NCI-H1092 (cell line): ENCODE results near the gene CNGB1.
"Not testable (repeated sequence)": the region's sequence is repeated elsewhere in the genome, so short reads cannot be mapped to it uniquely, and the experiment has no call there.

Experiments used
- DNase-seq: peaks from one replicate; lab custom pipeline; 2025; lab: John Stamatoyannopoulos, UW

The CNGB1 gene

DNA sequence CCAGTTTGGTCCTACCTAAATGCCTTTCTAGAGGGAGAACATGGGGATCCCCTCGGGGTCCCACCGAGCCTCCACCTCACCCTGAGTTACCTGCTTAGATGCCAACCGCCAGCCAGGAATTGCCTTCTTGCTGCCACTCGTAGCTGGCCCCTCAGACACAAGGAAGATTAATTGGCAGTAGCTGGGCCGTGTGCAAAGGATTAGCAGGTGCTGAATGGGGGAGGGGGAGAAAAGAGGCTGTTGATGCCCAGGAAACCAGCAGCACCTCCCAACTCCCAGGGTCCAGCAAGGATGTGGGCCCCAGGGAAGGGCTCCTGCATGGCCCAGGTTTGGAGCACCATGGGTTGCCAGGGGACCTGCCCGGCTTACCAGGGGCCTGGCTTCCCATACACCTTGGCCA is at the start of gene CNGB1:
Gene CNGB1, minus strand, starts transcription at position 159 of the 400 bp plus-strand sequence. CDS start 3,842 bp downstream, outside the sequence.
- DNase-seq = no peak

DNA sequence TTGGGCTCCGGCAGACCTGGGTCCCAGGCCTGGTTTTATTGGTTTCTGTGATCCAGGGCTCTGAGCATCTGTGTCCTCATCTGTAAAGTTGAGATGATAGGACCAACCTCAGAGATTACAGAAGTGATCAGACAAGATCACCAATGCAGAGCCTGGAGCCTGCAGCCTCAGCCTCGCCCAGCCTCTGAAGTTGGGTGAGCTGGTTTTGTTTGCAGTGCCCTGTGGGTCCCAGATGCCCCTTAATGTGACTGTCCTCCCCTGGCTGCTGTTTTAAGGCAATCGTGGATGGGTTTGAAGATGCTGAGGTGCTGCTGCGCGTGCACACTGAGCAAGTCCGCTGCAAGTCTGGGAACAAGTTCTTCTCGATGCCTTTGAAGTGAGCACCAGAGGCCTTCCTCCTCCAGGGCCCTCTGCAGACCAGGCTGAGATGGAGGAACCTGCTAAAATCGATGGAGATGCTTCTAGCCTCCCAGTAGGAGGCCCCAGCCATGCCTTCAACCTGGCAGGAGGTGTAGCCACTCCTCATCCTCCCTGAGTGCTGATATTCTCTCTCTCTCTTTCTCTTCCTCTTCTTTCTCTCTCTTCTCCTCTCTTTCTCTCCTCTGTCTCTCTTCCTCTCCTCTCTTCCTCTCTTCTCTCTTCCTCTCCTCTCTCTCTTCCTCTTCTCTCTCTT is 49.1 kb upstream of the CNGB1 start:
- DNase-seq = no peak

DNA sequence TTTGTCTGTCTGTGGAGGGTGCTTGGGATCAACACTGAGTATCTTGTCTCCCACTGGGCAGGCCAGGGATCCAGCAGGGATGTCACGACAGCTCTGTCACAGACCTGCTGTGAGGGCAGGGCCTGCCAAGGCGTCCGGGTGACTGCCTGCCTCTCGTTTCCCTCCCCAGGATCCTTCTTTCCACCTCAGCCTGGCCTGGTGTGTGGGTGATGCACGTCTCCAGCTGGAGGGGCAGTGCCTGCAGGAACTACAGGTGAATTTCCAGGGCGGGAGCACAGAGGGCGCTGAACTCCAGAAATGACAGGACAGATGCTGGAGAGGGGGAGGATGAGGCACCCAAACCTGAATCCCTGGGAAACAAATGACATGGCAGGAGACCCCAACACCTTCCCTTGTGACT is 47.9 kb upstream of the CNGB1 start:
- DNase-seq = no peak

DNA sequence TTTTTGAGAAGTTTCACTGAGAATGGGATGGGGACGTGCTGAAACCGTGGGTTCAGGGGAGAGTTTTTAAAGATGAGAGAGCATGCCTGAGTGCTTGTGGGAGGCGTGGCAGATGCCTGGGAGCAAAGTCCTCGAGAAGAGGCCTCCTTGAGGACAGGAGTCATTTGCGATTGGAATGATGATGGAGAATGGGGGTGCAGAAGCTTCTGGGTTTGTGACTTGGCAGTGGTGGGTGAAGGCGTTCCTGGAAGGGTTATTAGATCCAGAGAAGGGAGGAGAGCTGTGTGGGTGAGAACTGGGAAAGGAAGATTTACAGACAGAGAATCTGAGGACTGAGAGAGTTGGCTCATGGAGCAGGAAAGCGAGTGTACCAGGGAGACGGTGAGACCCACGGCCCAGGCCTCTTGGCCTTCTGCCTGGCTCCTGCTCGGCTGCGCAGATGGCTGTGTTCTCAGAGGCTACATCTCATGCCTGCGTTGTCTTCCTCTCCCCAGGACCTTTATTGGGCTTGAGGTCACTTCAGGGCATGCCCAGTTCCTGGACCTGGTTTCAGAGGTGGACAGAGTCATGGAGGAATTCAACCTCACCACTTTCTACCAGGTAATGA is 46.0 kb upstream of the CNGB1 start:
- no peak for DNase-seq

DNA sequence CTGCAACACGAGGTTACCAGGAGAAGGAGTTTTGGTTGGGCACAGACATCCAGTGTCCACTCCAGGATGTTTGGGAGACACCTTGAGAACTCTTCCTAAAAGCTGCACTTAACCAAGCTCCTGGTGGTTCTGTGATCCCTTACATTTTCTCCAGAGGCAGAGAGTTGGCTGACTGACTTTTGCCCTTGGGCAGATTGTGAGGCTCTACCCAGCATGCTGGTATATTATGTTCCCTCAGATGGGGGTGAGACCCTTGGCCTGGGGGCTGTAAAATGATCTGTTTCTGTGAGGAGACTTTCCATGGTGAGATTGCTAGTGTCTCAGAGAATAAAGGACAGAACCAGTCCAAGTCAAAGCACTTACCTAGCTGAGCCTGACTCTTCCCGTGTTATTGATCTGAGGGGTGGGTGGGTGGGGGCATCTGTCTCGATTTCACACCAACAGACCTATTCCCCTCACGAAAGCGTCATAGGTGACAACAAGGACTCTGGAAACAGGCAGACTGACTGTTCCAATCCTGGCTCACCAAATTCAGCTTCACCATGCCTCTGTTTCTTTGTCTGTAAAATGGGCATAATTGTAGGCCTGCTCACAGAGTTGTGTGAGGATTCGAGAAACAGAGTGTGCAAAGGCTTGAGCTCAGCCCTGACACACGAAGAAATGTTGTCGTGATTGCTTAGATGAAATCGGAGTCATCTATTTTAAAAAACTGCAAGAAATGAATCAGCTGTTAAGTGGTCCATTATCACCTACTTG is 42.5 kb upstream of the CNGB1 start:
- no peak for DNase-seq

DNA sequence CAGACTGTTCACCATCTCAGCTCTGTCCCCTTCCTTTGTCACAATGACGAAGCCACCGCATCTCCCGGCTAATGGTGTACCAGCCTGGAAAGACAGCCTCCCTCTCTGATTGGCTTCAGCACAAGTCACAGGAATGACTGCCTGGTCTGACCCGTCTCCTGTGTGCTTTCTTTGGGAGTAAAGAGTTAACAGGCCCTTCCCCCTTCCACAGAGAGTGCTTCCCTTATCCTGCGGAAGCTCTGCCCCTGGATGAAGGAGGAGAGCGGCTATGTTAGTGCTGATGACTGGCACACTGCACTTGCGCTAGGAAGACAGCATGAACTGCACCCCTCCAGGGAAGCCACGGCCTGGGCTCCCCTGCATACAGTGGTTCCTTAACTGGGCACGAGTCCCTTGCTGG is 41.6 kb upstream of the CNGB1 start:
- DNase-seq = no peak

DNA sequence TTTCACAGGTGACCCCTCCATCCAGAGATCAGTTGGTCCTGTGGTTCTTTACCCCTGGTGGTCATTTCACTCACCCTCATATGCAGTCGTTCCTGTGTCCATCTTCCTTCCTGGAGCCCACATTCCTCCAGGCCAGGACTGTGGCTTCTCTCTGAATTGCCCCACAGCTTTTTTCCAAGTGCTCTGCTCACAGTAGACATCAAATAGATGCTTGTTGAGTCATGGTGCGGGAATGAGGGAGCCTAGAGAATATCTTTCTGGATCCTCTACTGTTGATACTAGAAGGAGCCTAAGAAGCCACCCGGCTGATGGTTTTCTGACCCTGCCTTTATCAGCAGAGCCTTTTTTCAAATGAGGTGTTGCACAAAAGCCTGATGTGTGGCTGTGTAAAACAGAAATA is 40.7 kb upstream of the CNGB1 start:
- no peak for DNase-seq

DNA sequence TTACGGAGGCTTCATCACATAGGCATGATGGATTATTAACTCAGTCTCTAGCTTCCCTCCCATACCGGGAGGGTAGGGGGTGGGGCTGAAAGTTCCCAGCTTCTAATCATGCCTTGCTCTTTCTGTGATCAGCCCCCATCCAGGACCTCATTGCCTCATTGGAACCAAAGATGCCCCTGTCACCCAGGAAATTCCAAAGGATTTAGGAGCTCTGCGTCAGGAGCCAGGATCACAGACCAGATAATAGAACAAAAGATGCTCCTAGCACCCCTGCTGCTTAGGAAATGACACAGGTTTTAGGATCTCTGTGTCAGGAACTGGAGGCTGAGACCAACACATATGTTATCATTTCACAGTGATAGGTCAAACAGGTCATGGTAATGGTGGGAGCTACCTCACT is 40.0 kb upstream of the CNGB1 start:
- no peak for DNase-seq

DNA sequence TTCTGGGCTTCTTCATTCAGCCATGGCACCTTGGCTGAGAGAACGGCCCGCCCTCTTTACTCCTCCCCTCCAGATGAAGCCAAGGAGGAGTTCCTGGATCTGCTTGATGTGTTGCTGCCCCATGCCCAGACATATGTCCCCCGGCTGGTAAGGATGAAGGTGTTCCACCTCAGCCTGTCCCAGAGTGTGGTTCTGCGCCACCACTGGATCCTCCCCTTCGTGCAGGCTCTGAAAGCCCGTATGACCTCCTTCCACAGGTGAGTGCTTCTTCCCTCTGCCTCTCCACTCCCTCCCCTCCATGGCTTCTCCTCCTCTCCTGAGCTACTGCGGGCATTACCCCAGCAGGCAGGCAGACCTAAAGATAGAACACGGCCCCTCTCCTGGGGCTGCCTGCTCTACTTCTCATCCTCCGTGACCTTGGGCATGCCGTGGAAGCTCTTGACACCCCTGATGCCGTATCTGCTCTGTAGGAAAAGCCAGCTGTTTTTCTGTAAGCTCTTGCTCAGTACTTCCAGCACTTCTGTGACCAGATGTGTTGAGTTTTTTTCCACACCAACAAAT is 39.0 kb upstream of the CNGB1 start:
- no peak for DNase-seq

DNA sequence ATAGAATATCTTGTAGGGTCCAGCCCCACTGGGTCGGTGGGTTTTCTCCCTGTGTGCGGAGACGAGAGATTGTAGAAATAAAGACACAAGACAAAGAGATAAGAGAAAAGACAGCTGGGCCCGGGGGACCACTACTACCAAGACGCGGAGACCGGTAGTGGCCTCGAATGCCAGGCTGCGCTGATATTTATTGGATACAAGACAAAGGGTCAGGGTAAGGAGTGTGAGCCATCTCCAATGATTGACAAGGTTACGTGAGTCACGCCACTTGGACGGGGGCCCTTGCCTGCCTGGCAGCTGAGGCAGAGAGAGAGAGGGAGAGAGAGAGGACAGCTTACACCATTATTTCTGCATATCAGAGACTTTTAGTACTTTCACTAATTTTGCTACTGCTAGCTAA is 33.8 kb upstream of the CNGB1 start:
- not testable (repeated sequence) for DNase-seq

DNA sequence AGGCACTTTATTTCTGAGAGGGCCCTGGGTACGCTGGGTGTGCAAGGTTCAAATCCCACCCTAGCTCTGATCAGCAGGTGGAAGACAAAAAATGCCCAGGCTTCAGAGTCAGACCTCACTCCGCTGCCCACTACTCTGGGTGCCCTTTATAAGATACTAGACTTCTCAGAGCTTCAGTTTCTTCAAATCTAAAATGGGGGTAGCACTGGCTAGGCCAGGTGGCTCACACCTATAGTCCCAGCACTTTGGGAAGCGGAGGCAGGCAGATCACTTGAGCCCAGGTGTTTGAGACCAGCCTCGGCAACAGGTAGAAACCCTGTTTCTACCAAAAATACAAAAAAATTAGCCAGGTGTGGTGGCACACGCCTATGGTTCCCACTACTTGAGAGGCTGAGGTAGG is 32.0 kb upstream of the CNGB1 start:
- no peak for DNase-seq

DNA sequence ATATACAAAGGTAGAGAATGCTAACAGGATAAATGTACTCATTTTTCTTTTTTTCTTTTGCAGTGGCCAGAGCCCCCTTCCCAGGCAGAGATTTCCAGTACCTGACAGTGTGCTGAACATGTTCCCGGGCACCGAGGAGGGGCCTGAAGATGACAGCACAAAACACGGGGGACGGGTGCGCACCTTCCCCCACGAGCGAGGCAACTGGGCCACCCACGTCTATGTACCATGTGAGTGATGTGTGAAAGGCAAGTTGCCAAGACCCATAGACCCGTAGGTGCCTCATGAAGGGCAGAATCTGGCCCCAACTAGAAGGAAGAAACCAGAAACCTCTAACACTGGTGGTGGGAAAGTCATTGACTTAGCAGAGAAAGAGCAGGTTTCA is 31.5 kb upstream of the CNGB1 start:
- DNase-seq = no peak

DNA sequence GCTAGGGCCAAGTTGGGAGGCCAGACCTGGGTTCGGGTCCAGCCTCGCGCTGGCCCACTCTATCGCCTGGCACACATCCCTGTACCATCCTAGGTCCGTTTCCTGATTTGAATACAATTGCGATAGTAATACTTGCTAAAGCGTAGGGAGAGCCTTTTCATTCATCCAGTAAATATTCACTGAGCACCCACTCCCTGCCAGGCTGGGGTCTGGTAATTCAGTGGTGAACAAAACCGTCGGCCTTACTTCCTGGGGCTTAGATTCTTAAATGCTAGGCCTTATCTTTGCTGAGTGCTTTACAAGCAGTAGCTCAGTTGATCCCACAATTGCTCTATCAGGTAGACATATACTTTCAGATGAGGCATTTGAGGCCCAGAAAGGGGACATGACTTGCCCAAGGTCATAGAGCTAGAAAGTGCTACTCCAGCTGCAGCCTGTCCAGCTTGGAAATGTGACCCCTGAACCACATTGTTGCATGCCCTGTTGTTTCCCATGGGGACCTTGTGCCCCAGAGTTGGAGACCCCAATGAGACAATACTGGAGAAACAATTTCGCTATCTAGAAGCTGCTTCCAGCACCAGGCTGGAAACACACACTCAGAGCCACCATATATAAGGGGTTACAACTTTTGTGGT is 31.0 kb upstream of the CNGB1 start:
- no peak for DNase-seq

DNA sequence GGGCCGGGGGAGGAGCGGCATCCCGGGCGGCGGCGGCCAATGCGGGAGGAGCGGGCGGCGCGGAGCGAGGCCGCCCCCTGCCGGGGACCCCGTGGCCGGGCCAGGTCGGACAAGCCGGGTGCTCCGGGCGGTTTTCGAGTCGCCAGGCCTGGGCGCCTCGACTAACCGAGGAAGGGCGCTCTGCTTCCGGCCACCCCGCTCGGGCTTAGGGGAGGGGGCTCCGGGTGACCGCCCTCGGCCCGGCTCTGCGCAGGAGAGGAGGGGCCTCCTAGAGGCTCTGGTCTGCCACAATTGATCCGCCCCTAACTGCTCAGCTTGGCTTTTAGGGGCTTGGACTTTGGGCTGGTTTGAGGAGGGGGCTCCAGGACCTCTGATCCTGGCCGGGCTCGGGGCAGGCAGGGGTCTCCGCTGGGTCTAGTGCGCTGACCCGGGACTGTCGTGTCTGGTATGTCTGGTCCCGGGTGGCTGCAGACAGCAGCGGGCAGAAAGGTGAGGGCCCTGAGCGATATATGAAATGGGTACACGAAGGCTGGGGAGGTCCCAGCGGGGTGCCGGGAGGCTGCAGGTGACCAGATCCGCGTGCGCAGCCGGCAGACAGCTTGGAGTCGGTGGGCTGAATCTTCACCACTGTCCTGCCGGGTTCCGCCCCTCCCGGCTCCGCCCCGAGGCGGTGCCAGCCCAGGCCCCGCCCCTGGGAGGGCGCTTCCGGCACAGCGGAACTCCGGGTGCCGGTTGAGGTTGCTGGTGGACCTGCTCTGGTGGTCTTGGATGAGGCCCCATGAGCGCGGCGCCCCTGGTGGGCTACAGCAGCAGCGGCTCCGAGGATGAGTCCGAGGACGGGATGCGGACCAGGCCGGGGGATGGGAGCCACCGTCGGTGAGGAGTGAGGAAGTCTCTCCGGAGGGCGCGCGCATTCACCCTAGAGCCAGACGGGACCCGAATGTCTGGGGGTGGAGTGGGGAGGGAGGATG is 30.1 kb upstream of the CNGB1 start, which contains the start of gene USB1:
Gene USB1, plus strand, starts transcription at position 702 of the 971 bp plus-strand sequence. Its CDS starts 77 bp downstream, at position 779.
- peak; percentile 77 for DNase-seq

DNA sequence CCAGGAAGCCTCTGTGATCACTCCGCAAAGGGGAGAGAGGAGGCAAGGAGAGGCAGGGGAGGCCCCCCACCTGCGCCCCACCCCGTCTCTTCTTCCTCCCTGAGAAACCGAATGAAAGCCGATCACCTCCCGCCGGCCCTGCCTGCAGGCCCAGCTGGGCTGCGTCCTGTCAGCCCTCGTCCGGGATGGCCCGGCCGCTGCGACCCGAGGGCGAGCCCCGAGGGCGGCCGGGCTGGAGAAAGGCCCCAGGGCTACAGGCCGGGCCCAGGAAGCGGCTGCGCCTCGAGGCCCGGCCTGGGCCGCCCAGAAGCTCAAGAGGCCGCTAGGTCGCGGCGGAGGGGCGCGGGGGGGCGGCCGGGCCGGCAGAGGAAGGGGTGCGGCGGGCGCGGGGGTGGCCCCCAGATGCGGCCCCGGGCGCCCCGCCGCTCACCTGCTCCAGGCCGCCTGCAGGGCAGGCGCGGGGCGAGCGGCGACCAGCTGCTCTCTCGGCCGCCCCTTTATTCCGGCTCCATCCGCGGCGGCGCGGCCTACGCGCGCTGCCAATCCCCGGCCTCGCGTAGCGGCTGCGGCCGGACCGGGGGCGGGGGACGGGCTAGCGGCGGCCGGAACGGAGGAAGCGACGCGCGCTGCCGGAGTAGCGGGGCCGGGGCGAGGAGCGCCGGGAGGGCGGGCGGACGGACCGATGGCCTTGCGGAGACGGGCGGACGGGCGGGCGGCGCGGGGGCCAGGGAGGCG is 29.2 kb upstream of the CNGB1 start, which contains the start of gene ZNF319:
Gene ZNF319, minus strand, starts transcription at position 702 of the 735 bp plus-strand sequence. CDS start 2,407 bp downstream, outside the sequence.
- no peak for DNase-seq

DNA sequence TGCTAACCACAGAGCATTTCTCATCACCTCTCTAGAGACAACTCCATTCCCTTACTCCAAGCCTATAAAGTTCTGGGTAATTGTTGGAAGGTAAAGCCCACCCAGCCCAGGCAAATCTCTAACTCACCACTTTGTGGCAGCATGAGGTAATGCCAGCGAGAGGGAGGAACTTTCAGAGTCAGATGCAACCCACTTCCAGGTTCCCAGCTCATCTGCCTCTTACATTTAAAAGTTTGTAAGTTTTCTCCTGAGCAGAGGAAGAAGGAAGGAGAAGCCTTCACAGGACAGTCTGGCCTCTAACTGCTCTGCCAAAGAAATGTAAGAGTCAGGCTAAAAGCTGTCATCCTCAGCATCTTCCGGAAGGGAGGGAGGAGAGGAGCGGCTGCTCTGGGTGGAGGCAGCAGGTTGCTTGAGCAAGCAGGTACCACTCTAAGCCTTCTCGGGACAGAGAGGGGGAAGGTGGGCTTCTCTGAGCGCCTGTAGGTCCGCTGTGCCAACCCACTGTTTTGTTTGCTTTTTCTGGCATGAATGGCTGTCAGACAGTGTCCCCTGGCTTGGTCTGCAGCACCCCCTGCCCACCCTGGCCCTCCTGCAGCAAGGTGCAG is 28.5 kb upstream of the CNGB1 start:
- no peak for DNase-seq

DNA sequence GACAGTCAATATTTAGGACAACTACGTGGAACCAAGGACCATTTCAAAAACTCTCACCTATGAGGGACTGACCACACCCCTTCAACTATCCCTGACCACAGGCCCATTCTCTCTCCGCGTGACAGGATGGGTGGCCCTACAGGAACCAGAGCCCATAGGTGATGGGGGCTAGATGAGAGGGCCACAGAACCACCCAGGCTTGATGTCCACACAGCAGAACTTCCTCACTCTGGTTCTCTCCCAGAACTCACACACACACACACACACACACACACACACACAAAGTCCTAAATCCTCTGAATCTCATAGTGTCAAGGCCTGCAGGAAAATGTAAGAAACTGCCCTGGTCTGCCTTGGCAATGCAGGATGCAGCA is 28.1 kb upstream of the CNGB1 start:
- DNase-seq = no peak

DNA sequence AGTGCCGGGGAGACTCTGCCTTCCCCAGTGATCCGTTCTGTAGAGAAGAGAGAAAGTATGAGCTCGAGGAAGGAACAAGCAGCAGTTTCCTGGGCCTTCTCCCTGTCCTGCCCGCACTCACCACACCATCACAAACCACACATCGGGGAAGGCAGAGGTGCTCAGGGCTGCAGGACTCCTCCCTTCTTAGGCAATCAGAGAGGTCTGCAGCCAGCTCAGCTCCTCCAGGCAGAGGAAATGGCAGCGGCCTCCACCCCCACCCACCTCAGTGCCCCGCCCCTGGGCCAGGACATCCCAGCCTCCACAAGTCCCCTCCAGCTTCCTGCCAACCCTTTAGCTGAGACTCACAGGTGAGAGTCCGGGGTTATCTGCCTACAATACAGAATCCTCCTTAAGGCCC is 27.6 kb upstream of the CNGB1 start:
- no peak for DNase-seq

DNA sequence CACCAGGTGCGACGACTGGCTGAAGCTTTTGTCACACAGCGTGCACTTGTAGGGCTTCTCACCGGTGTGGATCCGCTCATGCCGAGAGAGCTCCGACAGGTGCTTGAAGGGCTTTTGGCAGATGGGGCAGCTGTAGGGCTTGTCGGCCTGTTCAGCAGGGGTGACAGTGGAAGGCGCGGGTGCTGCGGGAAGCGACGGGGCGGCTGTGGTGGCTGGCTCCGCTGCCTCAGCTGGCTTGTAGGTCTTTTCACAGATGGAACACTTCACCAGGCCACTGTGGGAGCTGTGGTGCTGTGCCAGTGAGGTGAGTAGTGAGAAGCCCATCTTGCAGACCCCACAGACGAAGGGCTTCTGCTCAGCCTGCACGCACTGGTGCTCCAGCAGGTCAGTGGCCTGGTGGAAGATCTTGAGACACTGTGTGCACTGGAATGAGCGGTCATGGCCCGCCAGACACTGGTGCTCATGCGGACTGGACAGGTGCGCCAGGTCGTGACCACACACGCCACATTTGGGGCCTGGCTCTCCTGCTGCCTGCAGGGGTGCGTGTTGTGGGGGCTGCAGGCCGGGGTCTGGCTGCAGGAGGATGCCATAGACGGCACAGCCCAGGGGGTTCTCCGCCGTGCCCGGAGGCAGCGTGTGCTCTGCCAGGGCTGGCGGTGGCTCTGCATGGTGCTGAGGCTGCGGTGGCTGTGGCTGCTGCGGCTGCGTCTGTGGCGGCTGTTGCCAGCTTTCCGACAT is 26.8 kb upstream of the CNGB1 start:
- DNase-seq = no peak
